Keratinocyte (primary cell): ENCODE results near the gene NR5A1. TPM values are rescaled to one million over a fixed set of nuclear protein-coding genes. Genes with fewer than 3 reads are reported as not detected.
A peak's percentile ranks its signal among the peaks of the same experiment; 100 is the strongest.

Experiments
- DNase-seq: peaks from one replicate; pipeline ENCODE4 v3.0.0-alpha.2; 2011; ENCODE audit warnings: low read depth, missing footprints, low spot score
- FAIRE-seq: peaks from 2 replicates; lab custom pipeline; 2011; peaks lifted over from hg19 to GRCh38; lab: Jason Lieb, UNC
- H2AFZ ChIP-seq: 2 replicates; pipeline ENCODE4 v1.6.0; 2012; ENCODE audit warnings: low read length, control low read depth, inconsistent platforms; ENCODE audit not compliant: control insufficient read depth
- H3K27ac ChIP-seq: 2 replicates; pipeline ENCODE4 v1.5.1; 2011; ENCODE audit warnings: low read length; ENCODE audit not compliant: control insufficient read depth, insufficient read depth
- H3K27me3 ChIP-seq: 3 replicates; pipeline ENCODE4 v1.6.0; 2011; ENCODE audit warnings: low read length; ENCODE audit not compliant: control insufficient read depth, insufficient read depth; ENCODE audit errors: extremely low read depth
- H3K36me3 ChIP-seq, 2 experiments: 2 replicates in 1 of 2; 3 replicates in 1 of 2; pipeline ENCODE4 v1.5.1; 2011; ENCODE audit warnings: low read length in 2 of 2, mild to moderate bottlenecking in 1 of 2; ENCODE audit not compliant: control insufficient read depth in 2 of 2, insufficient read depth in 2 of 2; ENCODE audit errors: extremely low read depth in 1 of 2
- H3K4me1 ChIP-seq: 3 replicates; pipeline ENCODE4 v1.5.1; 2011; ENCODE audit warnings: low read length; ENCODE audit not compliant: control insufficient read depth, insufficient read depth; ENCODE audit errors: extremely low read depth
- H3K4me2 ChIP-seq: 3 replicates; pipeline ENCODE4 v1.6.0; 2011; ENCODE audit warnings: low read depth, low read length; ENCODE audit not compliant: control insufficient read depth, insufficient read depth; ENCODE audit errors: extremely low read depth
- H3K4me3 ChIP-seq, 3 experiments: fragments of 200-600 bp in 1 of 3; sonication (generic) in 1 of 3; 2 replicates in 2 of 3; 3 replicates in 1 of 3; pipeline ENCODE4 v1.5.1; 2011 to 2016; ENCODE audit warnings: low read length in 3 of 3, mild to moderate bottlenecking in 3 of 3, control low read depth in 2 of 3, inconsistent platforms in 1 of 3, low read depth in 1 of 3, mixed read lengths in 1 of 3, mixed run types in 1 of 3, moderate library complexity in 1 of 3; ENCODE audit not compliant: control insufficient read depth in 2 of 3, insufficient read depth in 2 of 3; ENCODE audit errors: extremely low read depth in 1 of 3
- H3K79me2 ChIP-seq: 2 replicates; pipeline ENCODE4 v1.6.0; 2012; ENCODE audit warnings: low read length; ENCODE audit not compliant: control insufficient read depth, insufficient read depth
- H3K9ac ChIP-seq: 3 replicates; pipeline ENCODE4 v1.6.0; 2011; ENCODE audit warnings: low read length; ENCODE audit not compliant: control insufficient read depth, insufficient read depth; ENCODE audit errors: extremely low read depth
- H3K9me1 ChIP-seq: 3 replicates; pipeline ENCODE4 v1.6.0; 2011; ENCODE audit warnings: low read length; ENCODE audit not compliant: control insufficient read depth, insufficient read depth; ENCODE audit errors: extremely low read depth
- H3K9me3 ChIP-seq: 2 replicates; pipeline ENCODE4 v1.5.1; 2012; ENCODE audit warnings: low read depth, low read length; ENCODE audit not compliant: control insufficient read depth
- H4K20me1 ChIP-seq: 3 replicates; pipeline ENCODE4 v1.6.0; 2011; ENCODE audit warnings: low read length; ENCODE audit not compliant: control insufficient read depth, insufficient read depth; ENCODE audit errors: extremely low read depth
- EZH2 ChIP-seq: IDR thresholded peaks from one replicate; pipeline ENCODE4 v1.6.1; 2012; ENCODE audit warnings: inconsistent platforms, mild to moderate bottlenecking, low read length, moderate library complexity
- dilution Hi-C: fragments of 300-500 bp; cut with MboI; formaldehyde crosslinking; loops from one replicate; pipeline ENCODE4 v1.7.0; 2020; ENCODE audit warnings: low sequenced_read_pairs; ENCODE audit not compliant: extremely low pct_ligation_motif_present
- polyA plus RNA-seq, 5 experiments: library from polyadenylated mRNA; depleted of rRNA in 3 of 5; stranded (reverse) in 3 of 5; stranded (forward) in 1 of 5; unstranded in 1 of 5; fragments of >200 nt; gene quantifications; 1 replicate in 1 of 5; 2 replicates in 3 of 5; 3 replicates in 1 of 5; pipeline versions ENCODE4 v1.2.1 to v1.2.3, GENCODE V29; 2011 to 2012; ENCODE audit warnings: missing spikeins in 2 of 5, low read depth in 1 of 5, low replicate concordance in 1 of 5
- TF ChIP-seq, protein P1 (sequence below), 3 experiments: IDR thresholded peaks in 1 of 3; conservative IDR thresholded peaks in 1 of 3; optimal IDR thresholded peaks in 1 of 3; 2 replicates in 2 of 3; 3 replicates in 1 of 3; pipeline versions ENCODE3 to v1.5.1; 2011; ENCODE audit warnings: low read length in 3 of 3, mild to moderate bottlenecking in 3 of 3, moderate library complexity in 2 of 3, control low read depth in 1 of 3, inconsistent platforms in 1 of 3; ENCODE audit not compliant: insufficient read depth in 2 of 3; ENCODE audit errors: extremely low read depth in 1 of 3

NR5A1 gene
- polyA plus RNA-seq, 1 donor (not counting 4 experiments of a cell fraction or from before 2014, with no cell fraction given) = not detected

DNA sequence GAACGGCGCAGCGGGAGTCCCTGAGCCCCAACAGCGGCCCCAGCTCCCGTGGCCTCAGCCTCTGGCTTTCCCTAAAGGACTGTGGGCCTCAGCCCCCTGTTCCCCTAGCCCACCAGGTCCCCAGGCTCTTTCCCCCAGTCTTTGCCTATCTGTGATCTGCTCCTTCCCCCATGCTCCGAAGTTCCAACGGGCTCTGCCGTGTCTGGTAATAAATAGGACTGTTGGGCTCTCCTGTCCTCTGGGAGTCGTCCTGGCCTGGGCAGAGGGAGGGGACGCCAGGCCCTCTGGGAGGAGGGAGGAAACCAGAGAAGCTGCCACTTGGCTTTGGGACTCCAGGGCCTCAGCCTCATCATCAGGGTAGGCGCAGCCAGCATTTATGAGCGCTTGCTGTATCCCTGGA lies 28.8 kb downstream of the NR5A1 start:
- H3K36me3 ChIP-seq = no peaks in the 10 kb centered on the region
- no peaks in the 10 kb centered on the region for H3K9me1 ChIP-seq
- no peak for FAIRE-seq
- TF ChIP-seq, protein P1, sequence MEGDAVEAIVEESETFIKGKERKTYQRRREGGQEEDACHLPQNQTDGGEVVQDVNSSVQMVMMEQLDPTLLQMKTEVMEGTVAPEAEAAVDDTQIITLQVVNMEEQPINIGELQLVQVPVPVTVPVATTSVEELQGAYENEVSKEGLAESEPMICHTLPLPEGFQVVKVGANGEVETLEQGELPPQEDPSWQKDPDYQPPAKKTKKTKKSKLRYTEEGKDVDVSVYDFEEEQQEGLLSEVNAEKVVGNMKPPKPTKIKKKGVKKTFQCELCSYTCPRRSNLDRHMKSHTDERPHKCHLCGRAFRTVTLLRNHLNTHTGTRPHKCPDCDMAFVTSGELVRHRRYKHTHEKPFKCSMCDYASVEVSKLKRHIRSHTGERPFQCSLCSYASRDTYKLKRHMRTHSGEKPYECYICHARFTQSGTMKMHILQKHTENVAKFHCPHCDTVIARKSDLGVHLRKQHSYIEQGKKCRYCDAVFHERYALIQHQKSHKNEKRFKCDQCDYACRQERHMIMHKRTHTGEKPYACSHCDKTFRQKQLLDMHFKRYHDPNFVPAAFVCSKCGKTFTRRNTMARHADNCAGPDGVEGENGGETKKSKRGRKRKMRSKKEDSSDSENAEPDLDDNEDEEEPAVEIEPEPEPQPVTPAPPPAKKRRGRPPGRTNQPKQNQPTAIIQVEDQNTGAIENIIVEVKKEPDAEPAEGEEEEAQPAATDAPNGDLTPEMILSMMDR (optimal IDR thresholded peaks at IDR 0.05 in 1 of 3, IDR thresholded peaks at IDR 0.05 in 1 of 3, conservative IDR thresholded peaks at IDR 0.05 in 1 of 3; ENCODE audit: extremely low read depth in 1 of 3, insufficient read depth in 2 of 3, low read length in 3 of 3) = no peak
- no peak for TF ChIP-seq EZH2
- no peak overlapping the region for H3K9ac ChIP-seq
- dilution Hi-C loops = no loop called here
- DNase-seq = no peak
- H3K4me2 ChIP-seq = no peak overlapping the region
- H3K27ac ChIP-seq = no peak overlapping the region
- peaks cover 40% of the 10 kb centered on the region for H3K27me3 ChIP-seq
- no peaks in the 10 kb centered on the region for H3K9me3 ChIP-seq
- no peak overlapping the region for H2AFZ ChIP-seq
- H3K4me1 ChIP-seq = no peaks in the 10 kb centered on the region
- no peaks in the 10 kb centered on the region for H3K79me2 ChIP-seq
- no peak overlapping the region for H3K4me3 ChIP-seq
- H4K20me1 ChIP-seq = peaks cover 2% of the 10 kb centered on the region

DNA sequence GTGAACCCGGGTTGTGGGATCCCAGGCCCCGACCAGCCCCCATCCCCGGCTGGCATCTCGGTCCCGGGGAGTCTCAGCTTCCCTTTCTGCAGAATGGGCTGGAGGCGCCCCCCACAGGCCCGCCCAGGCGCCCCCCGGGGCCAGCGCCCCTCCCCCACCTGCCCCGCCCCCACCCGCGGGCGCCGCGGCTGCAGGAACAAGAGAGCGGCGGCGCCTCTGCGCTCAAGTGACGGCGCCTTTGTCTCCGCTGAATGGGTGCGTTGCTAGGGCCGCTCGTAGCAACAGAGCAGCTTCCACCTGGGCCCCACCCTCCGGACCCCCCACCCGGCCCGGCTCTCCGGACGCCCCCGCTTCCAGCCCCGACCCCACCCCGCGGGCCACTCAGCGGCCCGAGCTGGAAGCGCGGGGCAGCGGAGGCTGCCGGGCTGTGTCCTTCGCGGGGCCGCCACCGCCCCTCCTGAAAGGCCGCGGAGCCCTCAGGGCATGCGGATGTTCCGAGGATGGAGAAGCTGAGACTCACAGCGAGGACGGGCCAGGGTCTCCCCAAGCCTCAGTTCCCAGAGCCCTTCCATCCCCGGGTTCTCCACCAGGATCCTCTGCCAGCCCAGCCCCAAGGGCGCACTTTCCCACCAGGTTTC lies 29.4 kb downstream of the NR5A1 start:
- Histone ChIP-seq H3K79me2 (no peaks in the 10 kb centered on the region), H3K9ac (no peak overlapping the region), H2AFZ (no peak overlapping the region), H3K9me3 (no peaks in the 10 kb centered on the region), H3K9me1 (no peaks in the 10 kb centered on the region), H4K20me1 (peaks cover 2% of the 10 kb centered on the region), H3K27me3 (peaks cover 37% of the 10 kb centered on the region), H3K27ac (no peak overlapping the region), H3K4me3 (no peak overlapping the region), H3K4me1 (no peaks in the 10 kb centered on the region), H3K4me2 (peak overlapping the region; percentile 45), H3K36me3 (no peaks in the 10 kb centered on the region)
- FAIRE-seq (no peak), DNase-seq (no peak)
- dilution Hi-C loops = no loop called here
- TF ChIP-seq, protein P1 (optimal IDR thresholded peaks at IDR 0.05 in 1 of 3, IDR thresholded peaks at IDR 0.05 in 1 of 3, conservative IDR thresholded peaks at IDR 0.05 in 1 of 3; ENCODE audit: extremely low read depth in 1 of 3, insufficient read depth in 2 of 3, low read length in 3 of 3) = no peak
- peak; percentile 24 for TF ChIP-seq EZH2
